Neural cell (in vitro differentiated cells): ENCODE measurements around the gene NRP1. TPM values are rescaled to one million over a fixed set of nuclear protein-coding genes. Genes with fewer than 3 reads are reported as not detected.

Source experiments
- H2AFZ ChIP-seq: fragments of 200-600, 300-800 bp; sonication (generic), shearing (Covaris generic); 2 replicates; pipeline ENCODE4 v1.6.0; 2014; ENCODE audit warnings: low read depth, mild to moderate bottlenecking, antibody characterized with exemption, low read length, moderate library complexity
- H3F3A ChIP-seq: fragments of 200-600 bp; shearing (Covaris generic); 2 replicates; pipeline ENCODE4 v1.6.1; 2016; ENCODE audit warnings: mild to moderate bottlenecking, moderate library complexity, mixed read lengths, antibody characterized with exemption, low read length; ENCODE audit not compliant: insufficient read depth, poor library complexity, severe bottlenecking
- H3K27ac ChIP-seq: fragments of 200-600, 300-800 bp; sonication (generic), shearing (Covaris generic); 2 replicates; pipeline ENCODE4 v1.5.1; 2014; ENCODE audit warnings: mild to moderate bottlenecking, low read length, moderate library complexity
- H3K27me3 ChIP-seq: fragments of 300-800, 200-600 bp; sonication (generic), shearing (Covaris generic); 2 replicates; pipeline ENCODE4 v1.6.0; 2014; ENCODE audit warnings: mild to moderate bottlenecking, low read depth, low read length, moderate library complexity; ENCODE audit not compliant: insufficient read depth
- H3K36me3 ChIP-seq: fragments of 300-800, 200-600 bp; sonication (generic), shearing (Covaris generic); 2 replicates; pipeline ENCODE4 v1.5.1; 2014; ENCODE audit warnings: mild to moderate bottlenecking, antibody characterized with exemption, low read length, moderate library complexity; ENCODE audit not compliant: insufficient read depth
- H3K4me2 ChIP-seq: fragments of 300-800, 200-600 bp; sonication (generic), shearing (Covaris generic); 2 replicates; pipeline ENCODE4 v1.6.0; 2014; ENCODE audit warnings: mild to moderate bottlenecking, low read length
- H3K4me3 ChIP-seq: fragments of 300-800, 200-600 bp; sonication (generic), shearing (Covaris generic); 2 replicates; pipeline ENCODE4 v1.5.1; 2014; ENCODE audit warnings: mild to moderate bottlenecking, low read length, moderate library complexity
- H3K79me2 ChIP-seq: fragments of 200-600 bp; shearing (Covaris generic); replicated peaks from 2 replicates; pipeline ENCODE4 v1.6.0; 2014; ENCODE audit warnings: mild to moderate bottlenecking, low read length, moderate library complexity; ENCODE audit not compliant: insufficient read depth
- H3K9ac ChIP-seq: fragments of 300-800, 200-600 bp; sonication (generic), shearing (Covaris generic); 2 replicates; pipeline ENCODE4 v1.6.1; 2016; ENCODE audit warnings: mild to moderate bottlenecking, low read length, mixed read lengths
- H3K9me2 ChIP-seq: fragments of 200-600 bp; shearing (Covaris generic); 2 replicates; pipeline ENCODE4 v1.6.1; 2016; ENCODE audit warnings: mild to moderate bottlenecking, low read length, mixed read lengths; ENCODE audit not compliant: insufficient read depth
- H3K9me3 ChIP-seq: fragments of 200-600, 300-800 bp; sonication (generic), shearing (Covaris generic); 2 replicates; pipeline ENCODE4 v1.6.1; 2016; ENCODE audit warnings: mild to moderate bottlenecking, mixed run types, low read length, moderate library complexity, mixed read lengths
- H4K20me1 ChIP-seq: fragments of 200-600 bp; shearing (Covaris generic); 2 replicates; pipeline ENCODE4 v1.6.1; 2016; ENCODE audit warnings: mild to moderate bottlenecking, mixed run types; ENCODE audit not compliant: insufficient read depth
- EP300 ChIP-seq: fragments of 450-650 bp; conservative IDR thresholded peaks from 2 replicates; pipeline ENCODE4 v1.6.1; 2014; ENCODE audit warnings: antibody characterized with exemption, mild to moderate bottlenecking, moderate library complexity; ENCODE audit not compliant: poor library complexity, severe bottlenecking
- EZH2 ChIP-seq: fragments of 200-600, 300-800 bp; shearing (Covaris generic), sonication (generic); IDR thresholded peaks from 2 replicates; pipeline ENCODE4 v1.6.1; 2014; ENCODE audit warnings: antibody characterized with exemption, low read length, borderline replicate concordance, mild to moderate bottlenecking; ENCODE audit not compliant: insufficient read depth, poor library complexity, severe bottlenecking
- MXI1 ChIP-seq: fragments of 450-650 bp; conservative IDR thresholded peaks from 2 replicates; pipeline ENCODE4 v1.6.1; 2014; ENCODE audit warnings: antibody characterized with exemption, mild to moderate bottlenecking; ENCODE audit not compliant: poor library complexity, severe bottlenecking
- POLR2AphosphoS5 ChIP-seq: IDR thresholded peaks from 2 replicates; pipeline ENCODE4 v1.6.1; 2012
- RAD21 ChIP-seq: fragments of 450-650 bp; conservative IDR thresholded peaks from 2 replicates; pipeline ENCODE4 v1.6.1; 2014; ENCODE audit warnings: antibody characterized with exemption, mild to moderate bottlenecking, moderate library complexity
- REST ChIP-seq: IDR thresholded peaks from 2 replicates; pipeline ENCODE4 v1.6.1; 2012; ENCODE audit warnings: borderline replicate concordance
- SMC3 ChIP-seq: fragments of 450-650 bp; conservative IDR thresholded peaks from 2 replicates; pipeline ENCODE4 v1.6.1; 2014; ENCODE audit warnings: antibody characterized with exemption, mild to moderate bottlenecking, moderate library complexity; ENCODE audit not compliant: poor library complexity
- TAF1 ChIP-seq: IDR thresholded peaks from 2 replicates; pipeline ENCODE4 v1.6.1; 2012; ENCODE audit warnings: low read depth
- polyA plus RNA-seq: library from polyadenylated mRNA; depleted of rRNA; stranded (reverse); fragments of >200 nt; gene quantifications from 2 replicates; pipeline ENCODE4 v1.2.3, GENCODE V29; 2014
- TF ChIP-seq, protein P1 (sequence below): fragments of 450-650 bp; IDR thresholded peaks from 2 replicates; pipeline ENCODE4 v1.5.1; 2014; ENCODE audit warnings: antibody characterized with exemption, mild to moderate bottlenecking, moderate library complexity; ENCODE audit not compliant: poor library complexity, severe bottlenecking

Gene NRP1
- polyA plus RNA-seq, 1 donor from 2014 or later: 23.2 TPM

DNA sequence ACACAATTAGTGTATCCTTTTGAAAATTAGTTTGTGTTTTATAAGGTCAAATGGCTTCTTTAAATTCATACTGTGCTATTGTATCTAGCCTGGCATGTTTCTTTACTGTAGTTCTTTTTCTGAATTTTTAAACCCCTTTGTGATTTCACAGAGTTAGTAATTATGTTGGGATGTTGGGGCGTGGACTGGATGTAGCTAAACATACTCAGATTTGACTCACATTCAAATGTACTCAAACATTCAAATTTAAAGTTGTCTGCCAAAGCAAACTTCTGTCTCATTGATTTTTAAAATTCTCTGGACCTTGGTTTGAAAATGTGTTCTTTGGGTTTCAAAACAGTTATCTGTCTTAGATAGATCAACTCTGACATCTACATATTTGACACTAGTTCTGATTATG, 7.2 kb upstream of the NRP1 start:
- no peak for TF ChIP-seq POLR2AphosphoS5
- no peak for TF ChIP-seq MXI1
- TF ChIP-seq TAF1: no peak
- no peak for TF ChIP-seq EP300
- TF ChIP-seq REST: no peak
- no peak for TF ChIP-seq RAD21
- TF ChIP-seq SMC3: no peak
- TF ChIP-seq, protein P1, sequence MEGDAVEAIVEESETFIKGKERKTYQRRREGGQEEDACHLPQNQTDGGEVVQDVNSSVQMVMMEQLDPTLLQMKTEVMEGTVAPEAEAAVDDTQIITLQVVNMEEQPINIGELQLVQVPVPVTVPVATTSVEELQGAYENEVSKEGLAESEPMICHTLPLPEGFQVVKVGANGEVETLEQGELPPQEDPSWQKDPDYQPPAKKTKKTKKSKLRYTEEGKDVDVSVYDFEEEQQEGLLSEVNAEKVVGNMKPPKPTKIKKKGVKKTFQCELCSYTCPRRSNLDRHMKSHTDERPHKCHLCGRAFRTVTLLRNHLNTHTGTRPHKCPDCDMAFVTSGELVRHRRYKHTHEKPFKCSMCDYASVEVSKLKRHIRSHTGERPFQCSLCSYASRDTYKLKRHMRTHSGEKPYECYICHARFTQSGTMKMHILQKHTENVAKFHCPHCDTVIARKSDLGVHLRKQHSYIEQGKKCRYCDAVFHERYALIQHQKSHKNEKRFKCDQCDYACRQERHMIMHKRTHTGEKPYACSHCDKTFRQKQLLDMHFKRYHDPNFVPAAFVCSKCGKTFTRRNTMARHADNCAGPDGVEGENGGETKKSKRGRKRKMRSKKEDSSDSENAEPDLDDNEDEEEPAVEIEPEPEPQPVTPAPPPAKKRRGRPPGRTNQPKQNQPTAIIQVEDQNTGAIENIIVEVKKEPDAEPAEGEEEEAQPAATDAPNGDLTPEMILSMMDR: no peak
- no peak for TF ChIP-seq EZH2
- Histone ChIP-seq H3K4me3 (no peak overlapping the region), H4K20me1 (no peaks in the 10 kb centered on the region), H2AFZ (no peak overlapping the region), H3K79me2 (no peaks in the 10 kb centered on the region), H3K27me3 (peaks cover 9% of the 10 kb centered on the region), H3K9ac (no peak overlapping the region), H3K9me2 (no peaks in the 10 kb centered on the region), H3K36me3 (no peaks in the 10 kb centered on the region), H3K4me2 (no peak overlapping the region), H3K27ac (no peak overlapping the region), H3K9me3 (no peaks in the 10 kb centered on the region), H3F3A (peaks cover 3% of the 10 kb centered on the region)

DNA sequence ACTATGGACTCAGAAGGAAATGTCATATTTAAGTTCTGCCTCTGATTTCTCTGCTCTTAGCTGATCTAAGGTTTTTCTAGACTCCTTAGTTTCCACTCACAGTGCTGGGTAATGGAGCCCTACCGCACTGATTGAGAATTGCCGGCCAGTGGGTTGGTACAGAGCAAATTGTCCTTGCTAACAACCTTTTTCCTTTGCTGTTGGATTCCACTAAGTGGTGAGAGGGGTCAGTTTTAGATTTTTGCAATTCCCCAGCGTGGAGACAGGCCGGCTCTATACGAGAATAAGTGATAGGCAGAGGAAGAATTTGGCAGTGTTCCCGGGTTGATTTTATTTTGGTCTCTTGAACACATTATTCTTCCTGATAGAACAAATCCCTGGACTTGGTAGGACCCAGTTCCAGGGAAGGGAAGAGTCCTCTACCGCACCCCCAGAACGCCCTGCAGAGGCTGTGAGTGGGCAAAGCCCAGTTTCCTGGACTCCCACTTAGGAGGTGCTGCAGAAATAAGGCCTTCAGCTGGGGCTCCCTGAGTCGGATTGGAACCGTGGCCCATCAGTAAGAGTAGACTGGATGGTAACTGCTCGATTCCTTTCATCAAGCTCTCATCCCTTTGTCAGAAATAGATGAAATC, 3.0 kb upstream of the NRP1 start:
- H3K36me3 ChIP-seq: no peaks in the 10 kb centered on the region
- H3K9me2 ChIP-seq: no peaks in the 10 kb centered on the region
- peaks cover 3% of the 10 kb centered on the region for H3F3A ChIP-seq
- peak overlapping the region; percentile 73 for H3K27ac ChIP-seq
- H2AFZ ChIP-seq: no peak overlapping the region
- H3K79me2 ChIP-seq: peaks cover 19% of the 10 kb centered on the region
- peak overlapping the region; percentile 86 for H3K4me2 ChIP-seq
- no peaks in the 10 kb centered on the region for H3K9me3 ChIP-seq
- no peaks in the 10 kb centered on the region for H4K20me1 ChIP-seq
- H3K9ac ChIP-seq: peak overlapping the region; percentile 81
- H3K27me3 ChIP-seq: peaks cover 17% of the 10 kb centered on the region
- TF ChIP-seq TAF1: peak; percentile 15
- no peak for TF ChIP-seq MXI1
- H3K4me3 ChIP-seq: peak overlapping the region; percentile 85
